GM12878 (cell line): ENCODE measurements around the gene CAMK1.

ENCODE experiments used
- EGR1 ChIP-seq, 2 experiments: IDR thresholded peaks; 1 replicate in 1 of 2; 2 replicates in 1 of 2; pipeline ENCODE4 v1.6.1; 2011 to 2012; ENCODE audit warnings: low read depth in 2 of 2, low read length in 2 of 2, borderline replicate concordance in 1 of 2, mild to moderate bottlenecking in 1 of 2, moderate library complexity in 1 of 2
- EZH2 ChIP-seq: IDR thresholded peaks from 2 replicates; pipeline ENCODE4 v1.6.1; 2012; ENCODE audit warnings: low read depth, mild to moderate bottlenecking, control low read depth, inconsistent platforms, low read length, borderline replicate concordance; ENCODE audit not compliant: control insufficient read depth
- SMC3 ChIP-seq: IDR thresholded peaks from 2 replicates; pipeline ENCODE4 v1.6.1; 2011; ENCODE audit warnings: low read length, improper control_type of control experiment, borderline replicate concordance

DNA sequence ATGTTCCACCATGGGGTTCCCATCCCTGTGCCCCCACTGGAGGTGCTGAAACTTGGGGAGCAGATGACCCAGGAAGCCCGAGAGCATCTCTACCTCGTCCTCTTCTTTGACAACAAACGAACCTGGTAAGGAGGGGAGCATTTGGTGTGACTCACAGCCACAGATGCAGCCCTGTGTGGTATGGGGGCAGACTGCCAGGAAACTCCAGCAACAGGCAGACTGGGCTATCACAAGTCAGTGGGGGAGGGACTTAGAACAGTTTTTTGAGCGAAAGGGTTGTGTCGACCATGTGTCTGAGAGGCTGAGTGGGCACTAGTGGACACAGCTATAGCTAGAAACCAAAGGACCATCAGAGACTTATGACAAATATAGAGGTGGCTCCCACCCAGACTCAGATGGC is 23.4 kb downstream of the CAMK1 start:
- TF ChIP-seq EZH2: no peak
- no peak for TF ChIP-seq SMC3
- TF ChIP-seq EGR1 (IDR thresholded peaks at IDR 0.05; ENCODE audit: borderline replicate concordance in 1 of 2, low read depth in 2 of 2, low read length in 2 of 2): no peak
